Measurements from ENCODE around the gene TERT. TPM values are rescaled to one million over a fixed set of nuclear protein-coding genes. Genes with fewer than 3 reads are reported as not detected.

Gene TERT
- total RNA-seq, 5 donors from 2014 or later (not counting 1 experiment from before 2014, with no cell fraction given): 0.09 to 0.70 (median 0.28) TPM

- Histone ChIP-seq H3K9me3 (no peaks in the 10 kb centered on the region), H3K27me3 (replicated peaks in 1 of 2; ENCODE audit: control insufficient read depth in 2 of 2, extremely low read depth in 1 of 2, insufficient read depth in 2 of 2, low read length in 1 of 2) (peaks cover 0 to 32% of the 10 kb centered on the region in 2 experiments), H3K27ac (ENCODE audit: low read length) (no peak overlapping the region), H3K4me3 (ENCODE audit: control insufficient read depth in 1 of 2, extremely low read depth in 1 of 2, low read length in 1 of 2) (no peak overlapping the region), H3K36me3 (ENCODE audit: control insufficient read depth in 2 of 2, extremely low read depth in 1 of 2, insufficient read depth in 1 of 2, low read length in 1 of 2) (no peaks in the 10 kb centered on the region), H3K4me1 (ENCODE audit: control insufficient read depth in 1 of 2, extremely low read depth in 1 of 2, insufficient read depth in 2 of 2, low read length in 2 of 2) (peaks cover 0 to 6% of the 10 kb centered on the region in 2 experiments)
- DNase-seq (no peak), ATAC-seq (replicated peaks in 1 of 4) (no peak)
- Mint-ChIP-seq H3K27me3 (peaks cover 1 to 6% of the 10 kb centered on the region in 2 donors), H3K9me3 (no peaks in the 10 kb centered on the region), H3K36me3 (no peaks in the 10 kb centered on the region), H3K4me1 (no peaks in the 10 kb centered on the region), H3K4me3 (no peak overlapping the region), H3K27ac (no peak overlapping the region)
- CTCF ChIA-PET: no interaction called here
- POLR2A ChIA-PET: no interaction called here
- WGBS (ENCODE audit: insufficient coverage): 96% methylated on average over 9 of the region's 9 CpGs
Measured at GRCh38 chr5:1222147-1222546, 72.7 kb downstream of the TERT start.

DNA sequence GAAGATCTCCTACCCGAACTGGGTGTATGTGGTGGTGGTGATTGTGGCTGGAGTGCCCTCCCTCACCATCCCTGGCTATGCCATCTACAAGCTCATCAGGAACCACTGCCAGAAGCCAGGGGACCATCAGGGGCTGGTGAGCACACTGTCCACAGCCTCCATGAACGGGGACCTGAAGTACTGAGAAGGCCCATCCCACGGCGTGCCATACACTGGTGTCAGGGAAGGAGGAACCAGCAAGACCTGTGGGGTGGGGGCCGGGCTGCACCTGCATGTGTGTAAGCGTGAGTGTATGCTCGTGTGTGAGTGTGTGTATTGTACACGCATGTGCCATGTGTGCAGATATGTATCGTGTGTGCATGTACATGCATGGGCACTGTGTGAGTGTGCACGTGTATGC is 73.1 kb downstream of the TERT start:
- WGBS (ENCODE audit: insufficient coverage): 93% methylated on average over 9 of the region's 10 CpGs
- no peak for DNase-seq
- Histone ChIP-seq H3K27me3 (replicated peaks in 1 of 2; ENCODE audit: control insufficient read depth in 2 of 2, extremely low read depth in 1 of 2, insufficient read depth in 2 of 2, low read length in 1 of 2) (peaks cover 0 to 37% of the 10 kb centered on the region in 2 experiments), H3K9me3 (no peaks in the 10 kb centered on the region), H3K4me1 (ENCODE audit: control insufficient read depth in 1 of 2, extremely low read depth in 1 of 2, insufficient read depth in 2 of 2, low read length in 2 of 2) (peaks cover 0 to 6% of the 10 kb centered on the region in 2 experiments), H3K36me3 (ENCODE audit: control insufficient read depth in 2 of 2, extremely low read depth in 1 of 2, insufficient read depth in 1 of 2, low read length in 1 of 2) (no peaks in the 10 kb centered on the region), H3K27ac (ENCODE audit: low read length) (no peak overlapping the region), H3K4me3 (ENCODE audit: control insufficient read depth in 1 of 2, extremely low read depth in 1 of 2, low read length in 1 of 2) (no peak overlapping the region)
- Mint-ChIP-seq H3K36me3 (no peaks in the 10 kb centered on the region), H3K4me3 (no peak overlapping the region), H3K27me3 (peaks cover 4 to 6% of the 10 kb centered on the region in 2 donors), H3K9me3 (no peaks in the 10 kb centered on the region), H3K27ac (no peak overlapping the region), H3K4me1 (no peaks in the 10 kb centered on the region)
- ATAC-seq (replicated peaks in 1 of 4): no peak
- ChIA-PET CTCF (no interaction called here), POLR2A (no interaction called here)

DNA sequence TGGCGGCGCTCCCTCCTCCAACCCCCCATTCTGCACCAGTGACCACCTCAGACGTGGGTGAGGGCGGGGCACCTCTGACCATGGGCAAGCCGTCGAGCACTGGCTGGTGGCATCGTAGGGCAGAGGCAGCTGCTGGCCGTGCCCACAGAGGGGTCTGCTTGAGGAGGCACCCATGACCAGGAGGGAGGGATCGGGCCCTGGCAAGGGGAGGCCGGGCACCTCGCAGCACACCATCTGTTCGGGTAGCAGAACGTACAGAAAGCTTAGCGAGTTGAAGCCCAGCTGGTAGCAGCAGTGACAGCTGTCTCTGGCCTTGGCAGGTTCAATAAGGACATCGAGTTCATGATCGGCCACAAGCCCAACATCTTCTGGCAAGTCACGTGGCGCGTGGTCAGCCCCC is 74.0 kb downstream of the TERT start:
- Histone ChIP-seq H3K4me3 (ENCODE audit: control insufficient read depth in 1 of 2, extremely low read depth in 1 of 2, low read length in 1 of 2) (no peak overlapping the region), H3K4me1 (ENCODE audit: control insufficient read depth in 1 of 2, extremely low read depth in 1 of 2, insufficient read depth in 2 of 2, low read length in 2 of 2) (peaks cover 0 to 6% of the 10 kb centered on the region in 2 experiments), H3K27ac (ENCODE audit: low read length) (no peak overlapping the region), H3K9me3 (no peaks in the 10 kb centered on the region), H3K36me3 (ENCODE audit: control insufficient read depth in 2 of 2, extremely low read depth in 1 of 2, insufficient read depth in 1 of 2, low read length in 1 of 2) (no peaks in the 10 kb centered on the region), H3K27me3 (replicated peaks in 1 of 2; ENCODE audit: control insufficient read depth in 2 of 2, extremely low read depth in 1 of 2, insufficient read depth in 2 of 2, low read length in 1 of 2) (peaks cover 0 to 36% of the 10 kb centered on the region in 2 experiments)
- DNase-seq (no peak), ATAC-seq (replicated peaks in 1 of 4) (no peak)
- ChIA-PET CTCF (no interaction called here), POLR2A (no interaction called here)
- no peak overlapping the region for H3K27ac Mint-ChIP-seq
- no peaks in the 10 kb centered on the region for H3K36me3 Mint-ChIP-seq
- H3K4me1 Mint-ChIP-seq: no peaks in the 10 kb centered on the region
- no peaks in the 10 kb centered on the region for H3K9me3 Mint-ChIP-seq
- peaks cover 4 to 6% of the 10 kb centered on the region in 2 donors for H3K27me3 Mint-ChIP-seq
- WGBS (ENCODE audit: insufficient coverage): 88% methylated on average over 15 of the region's 19 CpGs
- H3K4me3 Mint-ChIP-seq: no peak overlapping the region

GRCh38 chr5:1220351-1220750 is 74.5 kb downstream of the TERT start:
- H3K4me3 Mint-ChIP-seq: no peak overlapping the region

DNA sequence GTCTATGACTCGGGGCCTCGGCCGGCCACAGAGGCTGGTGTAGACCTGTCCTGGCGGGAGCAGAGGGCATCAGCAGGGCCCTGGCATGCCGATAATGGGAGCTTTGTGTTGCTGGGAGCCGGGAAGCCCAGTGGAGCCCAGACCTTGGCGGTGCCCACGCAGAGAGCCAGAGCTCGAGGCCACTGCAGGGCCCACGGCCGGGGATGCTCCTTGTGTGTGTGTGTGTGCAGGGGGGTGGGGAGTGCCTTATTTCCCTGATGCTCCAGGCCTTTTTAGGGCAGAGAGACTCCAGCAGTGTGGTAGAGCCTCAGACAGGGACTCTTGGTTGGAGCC is 75.1 kb downstream of the TERT start:
- no peaks in the 10 kb centered on the region for H3K9me3 Mint-ChIP-seq
- POLR2A ChIA-PET: no interaction called here

More at GRCh38 chr5:1220351-1220750, 74.5 kb downstream of the TERT start:
- no peaks in the 10 kb centered on the region for H3K9me3 ChIP-seq
- Mint-ChIP-seq H3K27ac (no peak overlapping the region), H3K36me3 (no peaks in the 10 kb centered on the region), H3K27me3 (peaks cover 4 to 6% of the 10 kb centered on the region in 2 donors), H3K4me1 (no peaks in the 10 kb centered on the region), H3K9me3 (no peaks in the 10 kb centered on the region)
- no peak overlapping the region for H3K27ac ChIP-seq (ENCODE audit: low read length)
- H3K4me1 ChIP-seq (ENCODE audit: control insufficient read depth in 1 of 2, extremely low read depth in 1 of 2, insufficient read depth in 2 of 2, low read length in 2 of 2): peaks cover 0 to 6% of the 10 kb centered on the region in 2 experiments
- no peak overlapping the region for H3K4me3 ChIP-seq (ENCODE audit: control insufficient read depth in 1 of 2, extremely low read depth in 1 of 2, low read length in 1 of 2)
- WGBS (ENCODE audit: insufficient coverage): 89% methylated on average over 6 of the region's 9 CpGs
- DNase-seq (no peak), ATAC-seq (replicated peaks in 1 of 4) (no peak)
- ChIA-PET CTCF (interaction anchor here in 1 of 2 donors (0.7 kb wide), 1 partner anchor 44 kb away, joined by 4 read pairs; no protein-coding TSS in a partner anchor), POLR2A (no interaction called here)
- H3K36me3 ChIP-seq (ENCODE audit: control insufficient read depth in 2 of 2, extremely low read depth in 1 of 2, insufficient read depth in 1 of 2, low read length in 1 of 2): no peaks in the 10 kb centered on the region
- H3K27me3 ChIP-seq (replicated peaks in 1 of 2; ENCODE audit: control insufficient read depth in 2 of 2, extremely low read depth in 1 of 2, insufficient read depth in 2 of 2, low read length in 1 of 2): peaks cover 0 to 32% of the 10 kb centered on the region in 2 experiments

DNA sequence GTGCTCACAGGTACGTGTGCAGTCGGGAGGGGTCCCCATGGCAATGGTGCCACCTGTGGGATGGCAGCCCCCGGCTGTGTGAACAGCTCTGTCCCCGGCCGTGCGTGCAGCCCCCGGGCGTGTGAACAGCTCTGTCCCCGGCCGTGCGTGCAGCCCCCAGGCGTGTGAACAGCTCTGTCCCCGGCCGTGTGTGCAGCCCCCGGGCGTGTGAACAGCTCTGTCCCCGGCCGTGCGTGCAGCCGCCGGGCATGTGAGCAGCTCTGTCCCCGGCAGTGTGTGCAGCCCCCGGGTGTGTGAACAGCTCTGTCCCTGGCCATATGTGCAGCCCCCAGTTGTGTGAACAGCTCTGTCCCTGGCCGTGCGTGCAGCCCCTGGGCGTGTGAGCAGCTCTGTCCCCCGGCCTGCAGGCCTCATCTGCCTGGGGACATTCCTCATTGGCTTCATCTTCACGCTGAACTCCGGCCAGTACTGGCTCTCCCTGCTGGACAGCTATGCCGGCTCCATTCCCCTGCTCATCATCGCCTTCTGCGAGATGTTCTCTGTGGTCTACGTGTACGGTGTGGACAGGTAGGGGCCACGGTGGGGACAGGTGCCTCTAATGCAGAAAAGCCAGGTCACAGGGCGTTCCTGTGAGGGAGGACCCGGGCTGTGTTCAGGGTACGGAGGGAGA is 75.6 kb downstream of the TERT start:
- Histone ChIP-seq H3K4me1 (ENCODE audit: control insufficient read depth in 1 of 2, extremely low read depth in 1 of 2, insufficient read depth in 2 of 2, low read length in 2 of 2) (peaks cover 0 to 6% of the 10 kb centered on the region in 2 experiments), H3K4me3 (ENCODE audit: control insufficient read depth in 1 of 2, extremely low read depth in 1 of 2, low read length in 1 of 2) (no peak overlapping the region), H3K9me3 (no peaks in the 10 kb centered on the region), H3K36me3 (ENCODE audit: control insufficient read depth in 2 of 2, extremely low read depth in 1 of 2, insufficient read depth in 1 of 2, low read length in 1 of 2) (no peaks in the 10 kb centered on the region), H3K27me3 (replicated peaks in 1 of 2; ENCODE audit: control insufficient read depth in 2 of 2, extremely low read depth in 1 of 2, insufficient read depth in 2 of 2, low read length in 1 of 2) (peaks cover 0 to 28% of the 10 kb centered on the region in 2 experiments), H3K27ac (ENCODE audit: low read length) (no peak overlapping the region)
- H3K4me1 Mint-ChIP-seq: no peaks in the 10 kb centered on the region
- H3K9me3 Mint-ChIP-seq: no peaks in the 10 kb centered on the region
- no peak overlapping the region for H3K27ac Mint-ChIP-seq
- 85% methylated on average over 35 of the region's 38 CpGs for WGBS (ENCODE audit: insufficient coverage)
- DNase-seq (no peak), ATAC-seq (replicated peaks in 1 of 4) (no peak)
- no peak overlapping the region for H3K4me3 Mint-ChIP-seq
- no peaks in the 10 kb centered on the region for H3K36me3 Mint-ChIP-seq
- ChIA-PET CTCF (no interaction called here), POLR2A (no interaction called here)
- H3K27me3 Mint-ChIP-seq: peaks cover 4 to 8% of the 10 kb centered on the region in 2 donors

More for the DNA sequence above, 75.1 kb downstream of the TERT start:
- H3K36me3 Mint-ChIP-seq: no peaks in the 10 kb centered on the region
- Histone ChIP-seq H3K27ac (ENCODE audit: low read length) (no peak overlapping the region), H3K27me3 (replicated peaks in 1 of 2; ENCODE audit: control insufficient read depth in 2 of 2, extremely low read depth in 1 of 2, insufficient read depth in 2 of 2, low read length in 1 of 2) (peaks cover 0 to 28% of the 10 kb centered on the region in 2 experiments), H3K4me3 (ENCODE audit: control insufficient read depth in 1 of 2, extremely low read depth in 1 of 2, low read length in 1 of 2) (no peak overlapping the region), H3K36me3 (ENCODE audit: control insufficient read depth in 2 of 2, extremely low read depth in 1 of 2, insufficient read depth in 1 of 2, low read length in 1 of 2) (no peaks in the 10 kb centered on the region), H3K4me1 (ENCODE audit: control insufficient read depth in 1 of 2, extremely low read depth in 1 of 2, insufficient read depth in 2 of 2, low read length in 2 of 2) (peaks cover 0 to 6% of the 10 kb centered on the region in 2 experiments), H3K9me3 (no peaks in the 10 kb centered on the region)
- no peaks in the 10 kb centered on the region for H3K4me1 Mint-ChIP-seq
- DNase-seq (no peak), ATAC-seq (replicated peaks in 1 of 4) (no peak)
- 79% methylated on average over 11 of the region's 11 CpGs for WGBS (ENCODE audit: insufficient coverage)
- no peak overlapping the region for H3K27ac Mint-ChIP-seq
- peaks cover 4 to 8% of the 10 kb centered on the region in 2 donors for H3K27me3 Mint-ChIP-seq
- CTCF ChIA-PET: interaction anchor here in 1 of 2 donors (0.7 kb wide), 1 partner anchor 44 kb away, joined by 4 read pairs; no protein-coding TSS in a partner anchor
- H3K4me3 Mint-ChIP-seq: no peak overlapping the region
